NCI-H1436 treated with DMSO at 0.1 percent for 48 hours (cell line): ENCODE data around the gene RIN2.

Experiments used
- DNase-seq: peaks from one replicate; lab custom pipeline; 2025; lab: John Stamatoyannopoulos, UW

The RIN2 gene

GRCh38 chr20:19767070-19767469, 9.0 kb downstream of the RIN2 start:
- DNase-seq, result no peak

GRCh38 chr20:19768325-19768842, 10.3 kb downstream of the RIN2 start:
- DNase-seq, result no peak

GRCh38 chr20:19769507-19769906, 11.4 kb downstream of the RIN2 start:
- no peak for DNase-seq

GRCh38 chr20:19770375-19770774, 12.3 kb downstream of the RIN2 start:
- no peak for DNase-seq

GRCh38 chr20:19771031-19771430, 13.0 kb downstream of the RIN2 start:
- DNase-seq, result no peak

- no peak for DNase-seq
These were observed 15.4 kb downstream of the RIN2 start for GRCh38 chr20:19773471-19773870.

- DNase-seq, result no peak
These were observed 16.3 kb downstream of the RIN2 start for GRCh38 chr20:19774135-19774933.

- no peak for DNase-seq
These were observed 17.5 kb downstream of the RIN2 start for GRCh38 chr20:19775353-19776253.

- DNase-seq, result no peak
These were observed 19.3 kb downstream of the RIN2 start for GRCh38 chr20:19777315-19777714.

GRCh38 chr20:19777981-19778380, 19.9 kb downstream of the RIN2 start:
- DNase-seq, result no peak

GRCh38 chr20:19778404-19778803, 20.3 kb downstream of the RIN2 start:
- DNase-seq, result no peak

GRCh38 chr20:19779634-19780033, 21.6 kb downstream of the RIN2 start:
- no peak for DNase-seq

- no peak for DNase-seq
These were observed 22.2 kb downstream of the RIN2 start for GRCh38 chr20:19780261-19780660.

GRCh38 chr20:19781235-19781634, 23.2 kb downstream of the RIN2 start:
- no peak for DNase-seq

- DNase-seq, result no peak
These were observed 24.6 kb downstream of the RIN2 start for GRCh38 chr20:19782669-19783068.

GRCh38 chr20:19783966-19784401, 25.9 kb downstream of the RIN2 start:
- no peak for DNase-seq

- peak; percentile 18 for DNase-seq
These were observed 26.6 kb downstream of the RIN2 start for GRCh38 chr20:19784511-19785172.

GRCh38 chr20:19785173-19785982, 27.3 kb downstream of the RIN2 start:
- DNase-seq, result no peak

GRCh38 chr20:19785983-19786285, 27.9 kb downstream of the RIN2 start:
- DNase-seq, result no peak

- DNase-seq, result no peak
These were observed 28.3 kb downstream of the RIN2 start for GRCh38 chr20:19786311-19786710.

GRCh38 chr20:19787366-19787765, 29.3 kb downstream of the RIN2 start:
- no peak for DNase-seq

- DNase-seq, result no peak
These were observed 31.0 kb downstream of the RIN2 start for GRCh38 chr20:19789009-19789408.
